ENCODE data around the gene TCP11L2. TPM values are rescaled to one million over a fixed set of nuclear protein-coding genes. Genes with fewer than 3 reads are reported as not detected.

The TCP11L2 gene
- total and polyA plus RNA-seq, 9 of the 15 experiments (the other 6 are each of a cell fraction or from before 2014, with no cell fraction given), result 0.39 to 4.5 (median 1.3) TPM

DNA sequence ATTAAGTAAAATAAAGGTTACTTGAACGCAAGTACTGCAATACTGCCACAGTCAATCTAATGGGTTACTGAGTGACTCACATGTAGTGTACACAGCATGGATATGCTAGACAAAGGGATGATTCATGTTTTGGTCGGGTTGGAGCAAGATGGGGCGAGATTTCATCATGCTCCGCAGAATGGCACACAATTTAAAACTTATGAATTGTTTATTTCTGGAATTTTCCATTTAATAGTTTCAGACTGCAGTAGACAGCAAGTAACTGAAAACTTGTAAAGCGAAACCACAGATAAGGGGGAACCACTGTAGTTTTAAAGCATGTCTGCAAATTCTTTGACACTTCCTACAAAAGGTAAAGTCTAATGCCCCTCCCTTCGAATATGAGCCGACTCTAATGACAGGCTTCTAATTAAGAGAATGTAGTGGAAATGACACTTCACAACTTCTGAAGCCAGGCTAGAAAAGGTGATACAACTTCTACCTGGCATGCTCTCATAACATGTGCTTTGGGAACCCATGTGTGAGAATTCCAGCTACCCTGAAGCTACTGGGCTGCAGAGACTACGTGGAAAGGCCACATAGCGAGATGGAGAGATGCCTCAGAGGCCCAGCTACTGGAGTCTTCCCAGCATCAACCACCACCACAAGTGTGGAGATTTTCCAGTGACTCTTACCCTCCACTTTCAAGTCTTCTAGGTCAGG lies 13.9 kb upstream of the TCP11L2 start:
- DNase-seq (ENCODE audit: extremely low read depth in 1 of 4, low spot score in 3 of 4) (peak in 3 of 4 experiments; percentile 14 to 45 (median 32)), ATAC-seq (peak; percentile 92), FAIRE-seq (no peak)
- peak overlapping the region; percentile 29 for H2AFZ ChIP-seq (ENCODE audit: low read depth, low read length)
- WGBS (ENCODE audit: insufficient coverage, low coverage, missing lambda C conversion rate), result 29% methylated on average over 9 of the region's 9 CpGs
- BruUV-seq (replicated peaks), result no TSS peak
- no peaks in the 10 kb centered on the region for H3K36me3 ChIP-seq (ENCODE audit: control insufficient read depth, insufficient read depth, low read length)
- CTCF ChIA-PET (ENCODE audit: low intra/inter-chr PET ratio), result no interaction called here
- peak overlapping the region; percentile 63; the same call in 2 of the 3 replicates for H3K27ac ChIP-seq (ENCODE audit: extremely low read depth, low read depth, low read length)
- H3K9me1 ChIP-seq (ENCODE audit: control insufficient read depth, insufficient read depth, low read length), result no peaks in the 10 kb centered on the region
- no peak overlapping the region for H3K4me2 ChIP-seq (ENCODE audit: insufficient read depth, low read length)
- intact Hi-C loops (cut with micrococcal nuclease) (loop anchor here (10.0 kb wide), 1 partner anchor 874 kb away; no protein-coding TSS in a partner anchor), in situ Hi-C loops (cut with MboI) (no loop called here)
- no peaks in the 10 kb centered on the region for H4K20me1 ChIP-seq (replicated peaks; ENCODE audit: control insufficient read depth, insufficient read depth, low read length)
- H3K4me3 ChIP-seq, result no peak overlapping the region
- peaks cover 0 to 16% of the 10 kb centered on the region in 2 experiments; a peak in 2 of 5 replicates for H3K4me1 ChIP-seq (replicated peaks in 1 of 2; ENCODE audit: control insufficient read depth in 2 of 2, insufficient read depth in 2 of 2, low read length in 2 of 2)
- H3K9me3 ChIP-seq (replicated peaks; ENCODE audit: control insufficient read depth, insufficient read depth, low read depth, low read length), result no peaks in the 10 kb centered on the region; the same call in 1 of the 2 replicates
- H3K9ac ChIP-seq (ENCODE audit: insufficient read depth in 1 of 2, low read depth in 2 of 2, low read length in 2 of 2), result peak overlapping the region in 1 of 2 experiments; percentile 43; a peak in 1 of 4 replicates
- peaks cover 0 to 8% of the 10 kb centered on the region in 2 experiments; a peak in 4 of 5 replicates for H3K27me3 ChIP-seq (ENCODE audit: control insufficient read depth in 2 of 2, insufficient read depth in 2 of 2, low read length in 2 of 2)
- no peaks in the 10 kb centered on the region for H3K79me2 ChIP-seq (ENCODE audit: control insufficient read depth, insufficient read depth, low read length)
- POLR2A ChIA-PET, result interaction anchor here (0.9 kb wide), 1 partner anchor 13 kb away, joined by 3 read pairs; no protein-coding TSS in a partner anchor
- TF ChIP-seq ZNF175 (CRISPR knock-in tag; IDR thresholded peaks at IDR 0.05; ENCODE audit: low read depth) (peak; percentile 91), CEBPB (tag; IDR thresholded peaks at IDR 0.05) (peak; percentile 46; the same call in 1 of the 2 replicates), MYC (IDR thresholded peaks at IDR 0.05; ENCODE audit: low read depth, low read length) (peak; percentile 63; the same call in 1 of the 2 replicates), MYC (CRISPR knock-in tag; IDR thresholded peaks at IDR 0.05; ENCODE audit: borderline replicate concordance, low read depth) (no peak), NEUROD1 (IDR thresholded peaks at IDR 0.05; ENCODE audit: borderline replicate concordance, low read depth, low read length, partially characterized antibody) (peak; percentile 56), NFRKB (IDR thresholded peaks at IDR 0.05; ENCODE audit: low read depth) (peak; percentile 68), BRD9 (IDR thresholded peaks at IDR 0.05; ENCODE audit: low read depth, partially characterized antibody) (no peak), JUN (IDR thresholded peaks at IDR 0.05; ENCODE audit: borderline replicate concordance, low read depth, low read length) (peak; percentile 92), JUN (CRISPR knock-in tag; IDR thresholded peaks at IDR 0.05; ENCODE audit: borderline replicate concordance) (no peak), KDM1A (IDR thresholded peaks at IDR 0.05) (0 out of 4 replicates have a peak, but pooled peaks of 1 of the 2 experiments have one; percentile 64), L3MBTL2 (IDR thresholded peaks at IDR 0.05) (peak; percentile 83)
- TF ChIP-seq, protein P1, sequence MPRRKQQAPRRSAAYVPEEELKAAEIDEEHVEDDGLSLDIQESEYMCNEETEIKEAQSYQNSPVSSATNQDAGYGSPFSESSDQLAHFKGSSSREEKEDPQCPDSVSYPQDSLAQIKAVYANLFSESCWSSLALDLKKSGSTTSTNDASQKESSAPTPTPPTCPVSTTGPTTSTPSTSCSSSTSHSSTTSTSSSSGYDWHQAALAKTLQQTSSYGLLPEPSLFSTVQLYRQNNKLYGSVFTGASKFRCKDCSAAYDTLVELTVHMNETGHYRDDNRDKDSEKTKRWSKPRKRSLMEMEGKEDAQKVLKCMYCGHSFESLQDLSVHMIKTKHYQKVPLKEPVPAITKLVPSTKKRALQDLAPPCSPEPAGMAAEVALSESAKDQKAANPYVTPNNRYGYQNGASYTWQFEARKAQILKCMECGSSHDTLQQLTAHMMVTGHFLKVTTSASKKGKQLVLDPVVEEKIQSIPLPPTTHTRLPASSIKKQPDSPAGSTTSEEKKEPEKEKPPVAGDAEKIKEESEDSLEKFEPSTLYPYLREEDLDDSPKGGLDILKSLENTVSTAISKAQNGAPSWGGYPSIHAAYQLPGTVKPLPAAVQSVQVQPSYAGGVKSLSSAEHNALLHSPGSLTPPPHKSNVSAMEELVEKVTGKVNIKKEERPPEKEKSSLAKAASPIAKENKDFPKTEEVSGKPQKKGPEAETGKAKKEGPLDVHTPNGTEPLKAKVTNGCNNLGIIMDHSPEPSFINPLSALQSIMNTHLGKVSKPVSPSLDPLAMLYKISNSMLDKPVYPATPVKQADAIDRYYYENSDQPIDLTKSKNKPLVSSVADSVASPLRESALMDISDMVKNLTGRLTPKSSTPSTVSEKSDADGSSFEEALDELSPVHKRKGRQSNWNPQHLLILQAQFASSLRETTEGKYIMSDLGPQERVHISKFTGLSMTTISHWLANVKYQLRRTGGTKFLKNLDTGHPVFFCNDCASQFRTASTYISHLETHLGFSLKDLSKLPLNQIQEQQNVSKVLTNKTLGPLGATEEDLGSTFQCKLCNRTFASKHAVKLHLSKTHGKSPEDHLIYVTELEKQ (CRISPR knock-in tag; IDR thresholded peaks at IDR 0.05), result no peak
- TF ChIP-seq, protein P2, sequence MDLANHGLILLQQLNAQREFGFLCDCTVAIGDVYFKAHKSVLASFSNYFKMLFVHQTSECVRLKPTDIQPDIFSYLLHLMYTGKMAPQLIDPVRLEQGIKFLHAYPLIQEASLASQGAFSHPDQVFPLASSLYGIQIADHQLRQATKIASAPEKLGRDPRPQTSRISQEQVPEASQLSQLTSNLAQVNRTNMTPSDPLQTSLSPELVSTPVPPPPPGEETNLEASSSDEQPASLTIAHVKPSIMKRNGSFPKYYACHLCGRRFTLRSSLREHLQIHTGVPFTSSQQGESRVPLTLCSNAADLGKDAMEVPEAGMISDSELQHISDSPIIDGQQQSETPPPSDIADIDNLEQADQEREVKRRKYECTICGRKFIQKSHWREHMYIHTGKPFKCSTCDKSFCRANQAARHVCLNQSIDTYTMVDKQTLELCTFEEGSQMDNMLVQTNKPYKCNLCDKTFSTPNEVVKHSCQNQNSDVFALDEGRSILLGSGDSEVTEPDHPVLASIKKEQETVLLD (IDR thresholded peaks at IDR 0.05), result no peak
